Right atrium auricular region (tissue), 2 donors: ENCODE measurements around the gene LIPE. TPM values are rescaled to one million over a fixed set of nuclear protein-coding genes. Genes with fewer than 3 reads are reported as not detected.

Experiments
- DNase-seq: peaks from one replicate; pipeline ENCODE4 v3.0.0-alpha.2; 2019; ENCODE audit warnings: low spot score
- H3K27ac ChIP-seq, 2 donors: fragments of 200-600 bp; sonication (generic); 1 replicate in 1 of 2; 2 replicates in 1 of 2; pipeline ENCODE4 v1.5.1; 2016 to 2019
- H3K27me3 ChIP-seq, 2 donors: fragments of 200-600 bp; sonication (generic); one replicate each; pipeline versions ENCODE4 v1.5.1 to v1.6.0; 2017 to 2019
- H3K36me3 ChIP-seq: fragments of 200-600 bp; sonication (generic); one replicate; pipeline ENCODE4 v1.5.1; 2016
- H3K4me1 ChIP-seq, 2 donors: fragments of 200-600 bp; sonication (generic); one replicate each; pipeline versions ENCODE4 v1.5.1 to v1.6.0; 2017 to 2019
- H3K4me3 ChIP-seq, 2 donors: fragments of 200-600 bp; sonication (generic); 1 replicate in 1 of 2; 2 replicates in 1 of 2; pipeline ENCODE4 v1.5.1; 2017 to 2019; ENCODE audit warnings: mild to moderate bottlenecking in 1 of 2, moderate library complexity in 1 of 2
- H3K9me3 ChIP-seq, 2 donors: fragments of 200-600 bp; sonication (generic); one replicate each; pipeline ENCODE4 v1.5.1; 2019
- CTCF ChIP-seq, 2 donors: fragments of 200-600 bp; sonication (generic); IDR thresholded peaks; one replicate each; pipeline ENCODE4 v1.5.1; 2019; ENCODE audit warnings: antibody characterized with exemption in 2 of 2
- total RNA-seq, 2 donors: library from RNA; depleted of rRNA; stranded (reverse); fragments of >200 nt; gene quantifications; one replicate each; pipeline ENCODE4 v1.1.0, GENCODE V29; 2016

The LIPE gene
- total RNA-seq, 2 donors from 2014 or later: 11.6 to 36.5 TPM

GRCh38 chr19:42396381-42397262, 30.6 kb downstream of the LIPE start:
- H3K4me1 ChIP-seq: peaks cover 0 to 22% of the 10 kb centered on the region in 2 donors
- no peaks in the 10 kb centered on the region for H3K27me3 ChIP-seq
- no peak for TF ChIP-seq CTCF (IDR thresholded peaks at IDR 0.05)
- peak overlapping the region; percentile 48 to 55 for H3K4me3 ChIP-seq
- H3K9me3 ChIP-seq: no peaks in the 10 kb centered on the region
- peak; percentile 99 for DNase-seq
- no peaks in the 10 kb centered on the region for H3K36me3 ChIP-seq
- peak overlapping the region; percentile 86 to 90 for H3K27ac ChIP-seq

- H3K36me3 ChIP-seq: no peaks in the 10 kb centered on the region
- no peak for DNase-seq
- no peaks in the 10 kb centered on the region for H3K9me3 ChIP-seq
- no peak overlapping the region for H3K4me3 ChIP-seq
- no peak for TF ChIP-seq CTCF (IDR thresholded peaks at IDR 0.05)
- no peaks in the 10 kb centered on the region for H3K27me3 ChIP-seq
- no peak overlapping the region for H3K27ac ChIP-seq
- peaks cover 0 to 14% of the 10 kb centered on the region in 2 donors for H3K4me1 ChIP-seq
Observed at GRCh38 chr19:42394751-42395150, 32.4 kb downstream of the LIPE start.

- TF ChIP-seq CTCF (IDR thresholded peaks at IDR 0.05): no peak
- no peak overlapping the region for H3K4me3 ChIP-seq
- no peaks in the 10 kb centered on the region for H3K9me3 ChIP-seq
- peaks cover 0 to 9% of the 10 kb centered on the region in 2 donors for H3K4me1 ChIP-seq
- peaks cover 0 to 4% of the 10 kb centered on the region in 2 donors for H3K27me3 ChIP-seq
- no peak overlapping the region for H3K27ac ChIP-seq
- no peaks in the 10 kb centered on the region for H3K36me3 ChIP-seq
- DNase-seq: no peak
Observed at GRCh38 chr19:42392165-42392564, 35.0 kb downstream of the LIPE start.

GRCh38 chr19:42389899-42390298, 37.3 kb downstream of the LIPE start, which contains the start of gene CNFN:
Gene CNFN (minus strand): TSS chr19:42390297. CDS start chr19:42389037, 1,260 bp downstream.
- Histone ChIP-seq H3K4me3 (no peak within 1 kb of the TSS), H3K9me3 (no peaks in the 10 kb centered on the region), H3K36me3 (no peaks in the 10 kb centered on the region), H3K4me1 (peaks cover 0 to 10% of the 10 kb centered on the region in 2 donors), H3K27ac (no peak within 1 kb of the TSS), H3K27me3 (peaks cover 0 to 4% of the 10 kb centered on the region in 2 donors)
- no peak for DNase-seq
- no peak for TF ChIP-seq CTCF (IDR thresholded peaks at IDR 0.05)

GRCh38 chr19:42388851-42389489, 38.2 kb downstream of the LIPE start:
- Histone ChIP-seq H3K36me3 (no peaks in the 10 kb centered on the region), H3K9me3 (no peaks in the 10 kb centered on the region), H3K27me3 (peaks cover 0 to 4% of the 10 kb centered on the region in 2 donors), H3K4me3 (no peak overlapping the region), H3K4me1 (peaks cover 0 to 10% of the 10 kb centered on the region in 2 donors), H3K27ac (no peak overlapping the region)
- TF ChIP-seq CTCF (IDR thresholded peaks at IDR 0.05): no peak
- no peak for DNase-seq
